ENCODE data around the gene USP15. TPM values are rescaled to one million over a fixed set of nuclear protein-coding genes. Genes with fewer than 3 reads are reported as not detected.

The USP15 gene
- total and polyA plus RNA-seq, 2 experiments from 2014 or later: 48.3 to 54.4 TPM

- WGBS, 2 experiments (ENCODE audit: low coverage in 1 of 2, low lambda C conversion rate in 2 of 2, missing lambda C conversion rate in 2 of 2): 86 to 88% methylated on average over 3 of the region's 3 CpGs
- H3K9me2 ChIP-seq (ENCODE audit: insufficient read depth): no peaks in the 10 kb centered on the region
- in situ Hi-C loops (cut with MboI): no loop called here
- no peak overlapping the region for H2AFZ ChIP-seq
- peaks cover 41% of the 10 kb centered on the region for H3K36me3 ChIP-seq (ENCODE audit: low read depth)
- no peaks in the 10 kb centered on the region for H3K9me3 ChIP-seq (ENCODE audit: low read depth)
- H3K4me1 ChIP-seq (ENCODE audit: insufficient read depth): no peaks in the 10 kb centered on the region
- no peak overlapping the region for H3K9ac ChIP-seq
- no peak overlapping the region for H3K4me3 ChIP-seq
- DNase-seq: no peak
- H4K20me1 ChIP-seq (ENCODE audit: insufficient read depth): no peaks in the 10 kb centered on the region
- H3K27me3 ChIP-seq (replicated peaks; ENCODE audit: insufficient read depth): no peaks in the 10 kb centered on the region
- TF ChIP-seq EZH2phosphoT487 (IDR thresholded peaks at IDR 0.05; ENCODE audit: insufficient read depth, low read depth): no peak
- TF ChIP-seq EZH2 (IDR thresholded peaks at IDR 0.05; ENCODE audit: insufficient read depth, poor library complexity, severe bottlenecking): no peak
- H3K4me2 ChIP-seq (ENCODE audit: unreplicated experiment): no peak overlapping the region
- H3K27ac ChIP-seq: no peak overlapping the region
- peaks cover 100% of the 10 kb centered on the region for H3K79me2 ChIP-seq (ENCODE audit: insufficient read depth)
- H3F3A ChIP-seq (ENCODE audit: insufficient read depth): no peaks in the 10 kb centered on the region
Observed at GRCh38 chr12:62308201-62308600, 48.0 kb downstream of the USP15 start.

DNA sequence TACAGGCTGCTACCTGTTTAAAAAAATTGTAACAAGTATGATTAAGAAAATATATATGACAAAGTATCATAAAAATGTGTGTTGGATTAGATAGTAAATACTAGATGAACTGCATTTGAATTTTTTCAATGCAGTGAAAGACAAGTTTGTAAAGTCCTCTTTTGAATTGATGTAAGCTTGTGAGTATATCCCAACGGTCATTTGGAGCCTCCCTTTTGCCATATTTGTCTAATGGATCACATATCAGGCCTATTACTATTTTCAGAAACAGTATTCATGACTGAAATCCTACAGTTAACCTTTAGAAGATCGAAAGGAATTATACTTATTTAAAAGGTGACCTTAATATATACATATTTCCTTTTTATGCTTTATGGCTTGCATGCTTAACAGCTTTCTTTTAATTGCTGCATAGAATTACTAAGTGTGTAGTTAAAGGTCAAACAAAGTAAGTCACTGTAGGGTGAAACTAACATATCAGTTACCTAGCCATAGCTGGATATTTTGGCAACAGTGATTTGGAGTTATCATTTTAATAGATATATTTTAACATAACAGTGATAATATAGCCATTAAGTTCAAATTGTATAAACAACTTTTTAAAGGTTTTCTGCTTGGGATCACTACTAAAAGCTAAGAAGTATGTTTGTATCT lies 53.6 kb downstream of the USP15 start:
- no peak overlapping the region for H3K9ac ChIP-seq
- no peak for DNase-seq
- no peak overlapping the region for H3K4me3 ChIP-seq
- no peak overlapping the region for H3K4me2 ChIP-seq (ENCODE audit: unreplicated experiment)
- in situ Hi-C loops (cut with MboI): no loop called here
- H3K27me3 ChIP-seq (replicated peaks; ENCODE audit: insufficient read depth): no peaks in the 10 kb centered on the region
- H3K4me1 ChIP-seq (ENCODE audit: insufficient read depth): no peaks in the 10 kb centered on the region
- no peak for TF ChIP-seq EZH2 (IDR thresholded peaks at IDR 0.05; ENCODE audit: insufficient read depth, poor library complexity, severe bottlenecking)
- TF ChIP-seq EZH2phosphoT487 (IDR thresholded peaks at IDR 0.05; ENCODE audit: insufficient read depth, low read depth): no peak
- H3F3A ChIP-seq (ENCODE audit: insufficient read depth): no peaks in the 10 kb centered on the region
- H3K27ac ChIP-seq: no peak overlapping the region
- H3K36me3 ChIP-seq (ENCODE audit: low read depth): peaks cover 7% of the 10 kb centered on the region; the same call in 1 of the 2 replicates
- no peaks in the 10 kb centered on the region for H3K9me3 ChIP-seq (ENCODE audit: low read depth)
- peaks cover 87% of the 10 kb centered on the region for H3K79me2 ChIP-seq (ENCODE audit: insufficient read depth)
- 69 to 73% methylated on average over 2 of the region's 2 CpGs for WGBS, 2 experiments (ENCODE audit: low coverage in 1 of 2, low lambda C conversion rate in 2 of 2, missing lambda C conversion rate in 2 of 2)
- no peak overlapping the region for H2AFZ ChIP-seq
- no peaks in the 10 kb centered on the region for H3K9me2 ChIP-seq (ENCODE audit: insufficient read depth)
- no peaks in the 10 kb centered on the region for H4K20me1 ChIP-seq (ENCODE audit: insufficient read depth)

GRCh38 chr12:62317017-62317416 lies 56.8 kb downstream of the USP15 start:
- in situ Hi-C loops (cut with MboI): no loop called here
- DNase-seq: no peak
- Histone ChIP-seq H3K9me2 (ENCODE audit: insufficient read depth) (no peaks in the 10 kb centered on the region), H3K4me2 (ENCODE audit: unreplicated experiment) (no peak overlapping the region), H3K4me1 (ENCODE audit: insufficient read depth) (no peaks in the 10 kb centered on the region), H3K9ac (no peak overlapping the region), H2AFZ (no peak overlapping the region), H3F3A (ENCODE audit: insufficient read depth) (no peaks in the 10 kb centered on the region), H3K27me3 (replicated peaks; ENCODE audit: insufficient read depth) (no peaks in the 10 kb centered on the region), H3K36me3 (ENCODE audit: low read depth) (peaks cover 12% of the 10 kb centered on the region), H3K79me2 (ENCODE audit: insufficient read depth) (peaks cover 69% of the 10 kb centered on the region), H4K20me1 (ENCODE audit: insufficient read depth) (no peaks in the 10 kb centered on the region), H3K27ac (no peak overlapping the region), H3K9me3 (ENCODE audit: low read depth) (no peaks in the 10 kb centered on the region), H3K4me3 (no peak overlapping the region)
- no peak for TF ChIP-seq EZH2phosphoT487 (IDR thresholded peaks at IDR 0.05; ENCODE audit: insufficient read depth, low read depth)
- no peak for TF ChIP-seq EZH2 (IDR thresholded peaks at IDR 0.05; ENCODE audit: insufficient read depth, poor library complexity, severe bottlenecking)

GRCh38 chr12:62319058-62319457 lies 58.9 kb downstream of the USP15 start:
- Histone ChIP-seq H3K27ac (no peak overlapping the region), H3K36me3 (ENCODE audit: low read depth) (peaks cover 28% of the 10 kb centered on the region), H3K9ac (no peak overlapping the region), H3K9me2 (ENCODE audit: insufficient read depth) (no peaks in the 10 kb centered on the region), H3K4me1 (ENCODE audit: insufficient read depth) (no peaks in the 10 kb centered on the region), H2AFZ (no peak overlapping the region), H3K79me2 (ENCODE audit: insufficient read depth) (peaks cover 61% of the 10 kb centered on the region), H3K4me2 (ENCODE audit: unreplicated experiment) (no peak overlapping the region), H3K9me3 (ENCODE audit: low read depth) (no peaks in the 10 kb centered on the region), H4K20me1 (ENCODE audit: insufficient read depth) (no peaks in the 10 kb centered on the region), H3F3A (ENCODE audit: insufficient read depth) (no peaks in the 10 kb centered on the region), H3K27me3 (replicated peaks; ENCODE audit: insufficient read depth) (no peaks in the 10 kb centered on the region), H3K4me3 (no peak overlapping the region)
- DNase-seq: no peak
- no peak for TF ChIP-seq EZH2phosphoT487 (IDR thresholded peaks at IDR 0.05; ENCODE audit: insufficient read depth, low read depth)
- no peak for TF ChIP-seq EZH2 (IDR thresholded peaks at IDR 0.05; ENCODE audit: insufficient read depth, poor library complexity, severe bottlenecking)
- in situ Hi-C loops (cut with MboI): no loop called here
- 94 to 95% methylated on average over 2 of the region's 2 CpGs for WGBS, 2 experiments (ENCODE audit: low coverage in 1 of 2, low lambda C conversion rate in 2 of 2, missing lambda C conversion rate in 2 of 2)

- H3F3A ChIP-seq (ENCODE audit: insufficient read depth): no peaks in the 10 kb centered on the region
- in situ Hi-C loops (cut with MboI): no loop called here
- DNase-seq: no peak
- H3K27me3 ChIP-seq (replicated peaks; ENCODE audit: insufficient read depth): no peaks in the 10 kb centered on the region
- WGBS, 2 experiments (ENCODE audit: low coverage in 1 of 2, low lambda C conversion rate in 2 of 2, missing lambda C conversion rate in 2 of 2): 97 to 100% methylated on average over 3 of the region's 3 CpGs
- no peaks in the 10 kb centered on the region for H4K20me1 ChIP-seq (ENCODE audit: insufficient read depth)
- no peaks in the 10 kb centered on the region for H3K9me2 ChIP-seq (ENCODE audit: insufficient read depth)
- H3K9me3 ChIP-seq (ENCODE audit: low read depth): no peaks in the 10 kb centered on the region
- H3K4me2 ChIP-seq (ENCODE audit: unreplicated experiment): no peak overlapping the region
- no peak overlapping the region for H3K27ac ChIP-seq
- H3K79me2 ChIP-seq (ENCODE audit: insufficient read depth): peaks cover 51% of the 10 kb centered on the region
- H3K9ac ChIP-seq: no peak overlapping the region
- peaks cover 32% of the 10 kb centered on the region for H3K36me3 ChIP-seq (ENCODE audit: low read depth)
- H3K4me1 ChIP-seq (ENCODE audit: insufficient read depth): no peaks in the 10 kb centered on the region
- no peak overlapping the region for H3K4me3 ChIP-seq
- no peak overlapping the region for H2AFZ ChIP-seq
- no peak for TF ChIP-seq EZH2 (IDR thresholded peaks at IDR 0.05; ENCODE audit: insufficient read depth, poor library complexity, severe bottlenecking)
Observed at GRCh38 chr12:62320054-62320453, 59.9 kb downstream of the USP15 start.
